HFF-Myc (cell line): ENCODE results near the gene MAPKAPK3.

Experiments
- DNase-seq: peaks from one replicate; pipeline ENCODE4 v3.0.0-alpha.2; 2011; ENCODE audit warnings: low read depth; ENCODE audit errors: extremely low read depth
- H3K4me3 ChIP-seq: replicated peaks from 2 replicates; pipeline ENCODE4 v1.5.1; 2011; ENCODE audit warnings: low read depth, mild to moderate bottlenecking, control low read depth, low read length
- TF ChIP-seq, protein P1 (sequence below): IDR thresholded peaks from 2 replicates; pipeline ENCODE4 v1.5.1; 2012; ENCODE audit warnings: mild to moderate bottlenecking, low read depth, low read length, control low read depth; ENCODE audit errors: missing control alignments

MAPKAPK3 gene

DNA sequence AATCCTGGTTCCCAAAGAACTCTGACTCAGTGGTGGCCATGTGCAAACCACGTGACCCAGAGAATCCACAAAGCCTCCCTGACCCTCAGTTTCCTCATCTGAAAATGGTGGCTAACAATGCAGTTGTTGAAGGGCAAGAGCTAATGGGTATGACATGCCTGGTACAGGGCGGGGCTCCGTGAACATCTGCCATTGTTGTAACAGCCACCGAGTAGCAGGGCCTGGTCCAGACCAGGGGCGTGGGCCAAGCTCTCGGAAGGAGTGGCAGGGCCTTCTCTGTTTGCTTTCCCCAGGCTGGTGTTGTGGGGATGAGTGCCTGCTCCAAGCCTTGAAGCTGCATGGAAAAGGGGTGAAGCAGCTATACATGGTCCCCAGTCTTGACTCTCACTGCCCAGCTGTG lies 13.4 kb downstream of the MAPKAPK3 start:
- H3K4me3 ChIP-seq: no peak overlapping the region
- TF ChIP-seq, protein P1, sequence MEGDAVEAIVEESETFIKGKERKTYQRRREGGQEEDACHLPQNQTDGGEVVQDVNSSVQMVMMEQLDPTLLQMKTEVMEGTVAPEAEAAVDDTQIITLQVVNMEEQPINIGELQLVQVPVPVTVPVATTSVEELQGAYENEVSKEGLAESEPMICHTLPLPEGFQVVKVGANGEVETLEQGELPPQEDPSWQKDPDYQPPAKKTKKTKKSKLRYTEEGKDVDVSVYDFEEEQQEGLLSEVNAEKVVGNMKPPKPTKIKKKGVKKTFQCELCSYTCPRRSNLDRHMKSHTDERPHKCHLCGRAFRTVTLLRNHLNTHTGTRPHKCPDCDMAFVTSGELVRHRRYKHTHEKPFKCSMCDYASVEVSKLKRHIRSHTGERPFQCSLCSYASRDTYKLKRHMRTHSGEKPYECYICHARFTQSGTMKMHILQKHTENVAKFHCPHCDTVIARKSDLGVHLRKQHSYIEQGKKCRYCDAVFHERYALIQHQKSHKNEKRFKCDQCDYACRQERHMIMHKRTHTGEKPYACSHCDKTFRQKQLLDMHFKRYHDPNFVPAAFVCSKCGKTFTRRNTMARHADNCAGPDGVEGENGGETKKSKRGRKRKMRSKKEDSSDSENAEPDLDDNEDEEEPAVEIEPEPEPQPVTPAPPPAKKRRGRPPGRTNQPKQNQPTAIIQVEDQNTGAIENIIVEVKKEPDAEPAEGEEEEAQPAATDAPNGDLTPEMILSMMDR: no peak
- no peak for DNase-seq

DNA sequence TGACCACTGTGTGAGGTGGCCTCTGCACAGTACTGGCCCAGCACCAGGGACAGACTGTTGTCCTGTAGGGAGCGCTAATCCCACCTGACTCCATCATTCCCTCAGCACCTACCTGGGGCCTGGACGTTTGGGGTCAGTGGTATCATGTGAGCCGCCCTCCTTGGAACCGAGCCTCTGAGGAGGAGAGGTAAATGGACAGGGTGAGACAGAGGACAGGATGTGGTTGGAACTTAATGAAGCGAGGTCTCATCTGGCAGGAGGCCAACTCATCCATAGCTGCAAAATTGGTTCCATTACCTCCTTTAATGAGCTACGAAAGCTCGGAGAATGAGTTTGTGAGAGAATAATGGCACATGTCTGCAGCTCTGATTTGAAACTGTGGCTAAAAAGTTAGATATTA lies 13.9 kb downstream of the MAPKAPK3 start:
- TF ChIP-seq, protein P1: no peak
- no peak overlapping the region for H3K4me3 ChIP-seq
- DNase-seq: no peak

GRCh38 chr3:50632450-50632849 lies 15.5 kb downstream of the MAPKAPK3 start:
- DNase-seq: no peak
- H3K4me3 ChIP-seq: no peak overlapping the region
- TF ChIP-seq, protein P1: no peak

DNA sequence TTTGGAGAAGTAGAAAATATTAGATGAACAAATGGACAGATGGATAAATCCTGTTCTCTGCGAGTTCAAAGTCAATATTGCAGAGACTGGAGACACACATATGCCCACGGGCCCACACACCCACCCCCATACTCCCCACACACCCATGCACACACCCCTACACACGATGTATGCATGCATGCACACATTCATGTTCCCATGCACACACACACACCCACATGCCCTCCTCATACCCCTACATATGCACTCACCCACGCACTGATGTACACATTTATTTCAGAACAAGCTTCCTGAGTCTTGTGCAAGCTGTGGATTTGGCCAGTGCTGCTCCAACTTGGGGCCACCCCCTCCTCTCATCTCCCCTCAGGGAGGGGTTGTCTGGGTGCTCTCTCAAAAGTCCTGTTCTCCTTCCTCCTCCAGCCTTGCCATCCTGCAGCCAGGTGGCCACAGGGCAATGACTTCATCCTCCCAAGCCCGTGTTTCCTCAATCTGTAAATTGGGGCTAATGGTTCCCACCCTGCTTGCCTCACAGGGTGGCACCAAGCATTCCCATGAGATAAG lies 16.4 kb downstream of the MAPKAPK3 start:
- TF ChIP-seq, protein P1: no peak
- no peak overlapping the region for H3K4me3 ChIP-seq
- DNase-seq: no peak

DNA sequence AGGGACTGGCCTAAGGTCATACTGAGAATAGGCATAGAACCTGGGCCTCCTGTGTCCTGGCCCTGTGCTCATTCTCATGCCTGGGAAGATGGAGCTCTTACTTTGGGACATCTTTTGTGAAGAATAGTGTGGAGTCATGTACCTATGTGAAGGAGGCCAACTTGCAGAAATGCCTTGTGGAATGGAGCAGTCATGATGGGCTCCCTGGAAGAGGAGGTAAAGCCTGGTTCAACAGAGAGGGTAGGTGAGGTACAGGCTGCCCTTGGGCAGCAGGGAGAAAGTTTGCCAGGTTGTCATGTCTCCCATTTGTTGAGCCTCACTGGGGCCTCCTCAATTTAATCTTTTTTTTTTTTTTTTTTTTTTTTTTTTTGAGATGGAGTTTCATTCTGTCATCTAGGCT lies 18.1 kb downstream of the MAPKAPK3 start:
- no peak overlapping the region for H3K4me3 ChIP-seq
- no peak for DNase-seq
- TF ChIP-seq, protein P1: no peak

DNA sequence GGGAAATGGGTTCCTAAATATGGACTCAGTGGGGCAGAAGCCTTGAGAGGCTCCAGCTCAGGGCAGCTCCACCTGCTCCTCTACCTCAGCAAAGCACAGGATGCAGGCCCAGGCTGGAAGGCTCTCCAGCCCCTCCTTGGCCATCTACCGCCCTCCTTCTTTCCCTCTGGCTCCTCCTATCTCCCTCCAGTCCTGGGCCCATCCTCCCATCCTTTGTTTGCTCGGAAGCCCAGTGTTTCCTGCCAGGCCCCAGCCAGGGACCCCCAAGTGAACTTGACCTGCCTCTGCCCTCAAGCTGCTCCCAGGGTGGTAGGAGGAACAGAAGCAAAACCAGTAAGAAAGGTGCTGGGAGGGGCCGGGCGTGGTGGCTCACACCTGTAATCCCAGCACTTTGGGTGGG lies 20.1 kb downstream of the MAPKAPK3 start:
- DNase-seq: no peak
- no peak overlapping the region for H3K4me3 ChIP-seq
- TF ChIP-seq, protein P1: no peak

- DNase-seq: no peak
- no peak overlapping the region for H3K4me3 ChIP-seq
- TF ChIP-seq, protein P1: no peak
Observed at GRCh38 chr3:50637945-50638344, 21.0 kb downstream of the MAPKAPK3 start.
